Fibroblast of peridontal ligament (primary cell): ENCODE data around the gene RNF213.

ENCODE experiments used
- DNase-seq: peaks from one replicate; pipeline ENCODE4 v3.0.0-alpha.2; 2010; ENCODE audit errors: extremely low read depth

RNF213 gene

GRCh38 chr17:80372922-80373570, 112.4 kb downstream of the RNF213 start:
- DNase-seq: no peak

- no peak for DNase-seq
These were observed 113.5 kb downstream of the RNF213 start for GRCh38 chr17:80374039-80374731.

GRCh38 chr17:80374732-80375585, 114.3 kb downstream of the RNF213 start:
- no peak for DNase-seq

- no peak for DNase-seq
These were observed 115.9 kb downstream of the RNF213 start for GRCh38 chr17:80376531-80376930.

- DNase-seq: no peak
These were observed 117.1 kb downstream of the RNF213 start for GRCh38 chr17:80377798-80378197.

- no peak for DNase-seq
These were observed 118.7 kb downstream of the RNF213 start for GRCh38 chr17:80379348-80379747.

- no peak for DNase-seq
These were observed 119.4 kb downstream of the RNF213 start for GRCh38 chr17:80380068-80380467.

- no peak for DNase-seq
These were observed 119.9 kb downstream of the RNF213 start for GRCh38 chr17:80380555-80381002.

- DNase-seq: no peak
These were observed 120.8 kb downstream of the RNF213 start for GRCh38 chr17:80381416-80381923.

GRCh38 chr17:80382446-80382845, 121.8 kb downstream of the RNF213 start:
- no peak for DNase-seq

GRCh38 chr17:80382956-80383355, 122.3 kb downstream of the RNF213 start:
- DNase-seq: no peak

GRCh38 chr17:80384078-80384960, 123.7 kb downstream of the RNF213 start:
- no peak for DNase-seq

GRCh38 chr17:80385046-80385445, 124.4 kb downstream of the RNF213 start:
- no peak for DNase-seq

- DNase-seq: no peak
These were observed 125.7 kb downstream of the RNF213 start for GRCh38 chr17:80386341-80386740.

- no peak for DNase-seq
These were observed 126.4 kb downstream of the RNF213 start for GRCh38 chr17:80387071-80387470.

GRCh38 chr17:80388175-80388574, 127.5 kb downstream of the RNF213 start:
- DNase-seq: no peak

GRCh38 chr17:80388601-80389000, 127.9 kb downstream of the RNF213 start:
- DNase-seq: no peak

- DNase-seq: no peak
These were observed 128.7 kb downstream of the RNF213 start for GRCh38 chr17:80389011-80389995.

GRCh38 chr17:80393241-80393890, 132.7 kb downstream of the RNF213 start:
- DNase-seq: no peak

- DNase-seq: no peak
These were observed 133.3 kb downstream of the RNF213 start for GRCh38 chr17:80393961-80394360.
